ENCODE measurements around the gene EBF4.

Gene EBF4

GRCh38 chr20:2746636-2747265 lies 54.2 kb downstream of the EBF4 start:
- Histone ChIP-seq H3K9ac (ENCODE audit: low read length) (no peak overlapping the region), H3K9me3 (ENCODE audit: insufficient read depth, low read length) (no peaks in the 10 kb centered on the region), H3K27ac (ENCODE audit: low read length) (no peak overlapping the region), H3K4me3 (ENCODE audit: low read length) (no peak overlapping the region), H3K36me3 (replicated peaks; ENCODE audit: low read depth, low read length) (no peaks in the 10 kb centered on the region), H3K4me2 (ENCODE audit: low read length) (peak overlapping the region; percentile 7; the same call in 1 of the 2 replicates), H3K4me1 (ENCODE audit: low read length) (peaks cover 34% of the 10 kb centered on the region), H4K20me1 (ENCODE audit: insufficient read depth, low read length) (no peaks in the 10 kb centered on the region), H2AFZ (ENCODE audit: low read depth, low read length) (no peak overlapping the region), H3K79me2 (ENCODE audit: low read length) (no peaks in the 10 kb centered on the region), H3K27me3 (ENCODE audit: low read depth, low read length) (peaks cover 44% of the 10 kb centered on the region)
- TF ChIP-seq EZH2phosphoT487 (IDR thresholded peaks at IDR 0.05; ENCODE audit: low read depth) (no peak), CTCF (IDR thresholded peaks at IDR 0.05; ENCODE audit: low read depth, low read length) (no peak)

- TF ChIP-seq EZH2phosphoT487 (IDR thresholded peaks at IDR 0.05; ENCODE audit: low read depth) (no peak), CTCF (IDR thresholded peaks at IDR 0.05; ENCODE audit: low read depth, low read length) (no peak)
- H3K9ac ChIP-seq (ENCODE audit: low read length): no peak overlapping the region
These were observed 55.2 kb downstream of the EBF4 start for GRCh38 chr20:2747676-2748235.

GRCh38 chr20:2748551-2749342 lies 56.2 kb downstream of the EBF4 start:
- TF ChIP-seq EZH2phosphoT487 (IDR thresholded peaks at IDR 0.05; ENCODE audit: low read depth) (no peak), CTCF (IDR thresholded peaks at IDR 0.05; ENCODE audit: low read depth, low read length) (no peak)
- Histone ChIP-seq H3K36me3 (replicated peaks; ENCODE audit: low read depth, low read length) (no peaks in the 10 kb centered on the region), H3K27me3 (ENCODE audit: low read depth, low read length) (peaks cover 41% of the 10 kb centered on the region), H3K4me2 (ENCODE audit: low read length) (peak overlapping the region; percentile 54), H3K9me3 (ENCODE audit: insufficient read depth, low read length) (no peaks in the 10 kb centered on the region), H4K20me1 (ENCODE audit: insufficient read depth, low read length) (no peaks in the 10 kb centered on the region), H3K4me3 (ENCODE audit: low read length) (peak overlapping the region; percentile 24), H3K9ac (ENCODE audit: low read length) (no peak overlapping the region), H2AFZ (ENCODE audit: low read depth, low read length) (0 out of 2 replicates have a peak overlapping the region, but pooled peaks have one; percentile 17), H3K79me2 (ENCODE audit: low read length) (no peaks in the 10 kb centered on the region), H3K27ac (ENCODE audit: low read length) (no peak overlapping the region), H3K4me1 (ENCODE audit: low read length) (peaks cover 40% of the 10 kb centered on the region)

More at GRCh38 chr20:2747676-2748235, 55.2 kb downstream of the EBF4 start:
- Histone ChIP-seq H3K79me2 (ENCODE audit: low read length) (no peaks in the 10 kb centered on the region), H2AFZ (ENCODE audit: low read depth, low read length) (no peak overlapping the region), H3K27me3 (ENCODE audit: low read depth, low read length) (peaks cover 36% of the 10 kb centered on the region), H3K36me3 (replicated peaks; ENCODE audit: low read depth, low read length) (no peaks in the 10 kb centered on the region), H3K4me3 (ENCODE audit: low read length) (no peak overlapping the region), H3K27ac (ENCODE audit: low read length) (no peak overlapping the region), H3K4me2 (ENCODE audit: low read length) (no peak overlapping the region), H4K20me1 (ENCODE audit: insufficient read depth, low read length) (no peaks in the 10 kb centered on the region), H3K9me3 (ENCODE audit: insufficient read depth, low read length) (no peaks in the 10 kb centered on the region), H3K4me1 (ENCODE audit: low read length) (peaks cover 38% of the 10 kb centered on the region)

DNA sequence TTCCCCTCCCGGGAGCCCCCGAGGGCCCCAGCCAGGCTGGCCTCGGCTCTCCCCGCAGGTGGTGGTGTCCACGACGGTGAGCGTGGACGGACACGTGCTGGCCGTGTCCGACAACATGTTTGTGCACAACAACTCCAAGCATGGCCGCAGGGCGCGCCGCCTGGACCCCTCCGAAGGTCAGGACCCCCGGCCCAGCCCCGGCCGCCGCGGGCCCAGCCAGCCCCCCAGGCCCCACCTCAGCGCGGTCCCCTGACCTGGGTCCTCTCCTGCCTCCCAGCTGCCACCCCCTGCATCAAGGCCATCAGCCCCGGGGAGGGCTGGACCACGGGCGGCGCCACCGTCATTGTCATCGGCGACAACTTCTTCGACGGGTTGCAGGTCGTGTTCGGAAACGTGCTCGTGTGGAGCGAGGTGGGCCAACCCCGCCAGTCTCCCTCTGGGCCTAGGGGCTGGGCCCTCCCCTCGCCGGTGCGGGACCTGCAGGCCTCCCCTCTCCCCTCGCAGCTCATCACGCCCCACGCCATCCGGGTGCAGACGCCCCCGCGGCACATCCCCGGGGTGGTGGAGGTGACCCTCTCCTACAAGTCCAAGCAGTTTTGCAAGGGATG lies 56.9 kb downstream of the EBF4 start:
- no peak for TF ChIP-seq CTCF (IDR thresholded peaks at IDR 0.05; ENCODE audit: low read depth, low read length)
- no peak for TF ChIP-seq EZH2phosphoT487 (IDR thresholded peaks at IDR 0.05; ENCODE audit: low read depth)
- Histone ChIP-seq H3K9ac (ENCODE audit: low read length) (no peak overlapping the region), H3K79me2 (ENCODE audit: low read length) (no peaks in the 10 kb centered on the region), H3K36me3 (replicated peaks; ENCODE audit: low read depth, low read length) (no peaks in the 10 kb centered on the region), H4K20me1 (ENCODE audit: insufficient read depth, low read length) (no peaks in the 10 kb centered on the region), H2AFZ (ENCODE audit: low read depth, low read length) (no peak overlapping the region), H3K9me3 (ENCODE audit: insufficient read depth, low read length) (no peaks in the 10 kb centered on the region), H3K27ac (ENCODE audit: low read length) (no peak overlapping the region), H3K4me2 (ENCODE audit: low read length) (peak overlapping the region; percentile 54; the same call in 1 of the 2 replicates), H3K4me3 (ENCODE audit: low read length) (no peak overlapping the region), H3K4me1 (ENCODE audit: low read length) (peaks cover 41% of the 10 kb centered on the region), H3K27me3 (ENCODE audit: low read depth, low read length) (peaks cover 48% of the 10 kb centered on the region)
